Measurements from ENCODE around the gene TFF2. TPM values are rescaled to one million over a fixed set of nuclear protein-coding genes. Genes with fewer than 3 reads are reported as not detected.

Gene TFF2
- polyA plus RNA-seq, 3 donors, result not detected

DNA sequence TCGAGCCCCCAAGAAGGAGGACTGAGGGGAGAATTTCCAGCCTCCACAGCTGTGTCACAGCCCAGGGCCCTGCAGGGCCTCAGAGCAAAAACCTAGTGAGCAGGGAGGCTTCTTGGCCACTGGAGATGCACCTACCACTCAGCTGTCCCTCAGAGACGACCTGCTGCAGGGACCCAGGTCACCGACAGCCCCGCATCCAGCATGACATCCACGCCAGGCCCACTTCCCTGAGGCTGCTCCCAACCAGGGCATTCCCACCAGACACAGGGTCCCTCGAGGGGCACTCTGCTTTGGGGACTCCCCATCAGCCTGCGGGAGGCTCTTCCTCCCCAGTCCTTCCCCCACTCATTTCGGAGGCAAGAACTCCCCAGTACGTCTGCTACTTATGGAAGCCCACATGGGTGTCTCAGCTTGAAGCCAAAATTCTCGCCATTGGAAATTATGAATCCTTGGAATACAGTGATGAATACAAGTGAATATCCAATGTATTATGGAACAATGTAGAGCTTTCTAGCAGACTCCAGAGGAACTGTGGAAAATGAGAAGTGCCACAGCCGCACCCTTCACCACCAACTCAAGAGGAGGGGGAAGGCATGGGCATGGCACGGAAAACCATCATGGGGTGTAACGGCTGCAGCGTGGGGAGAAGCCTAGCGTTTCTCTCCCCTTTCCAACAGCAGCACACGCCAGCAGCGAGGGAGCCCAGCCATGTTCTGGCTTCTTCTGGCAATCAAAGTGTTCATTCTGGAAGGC, 42.5 kb downstream of the TFF2 start:
- peak overlapping the region; percentile 44 for H3K4me2 ChIP-seq (replicated peaks; ENCODE audit: extremely low read depth, low read length, poor library complexity, severe bottlenecking)
- H3K4me1 ChIP-seq (ENCODE audit: control insufficient read depth in 1 of 2, insufficient read depth in 2 of 2, low read length in 2 of 2), result peaks cover 24 to 28% of the 10 kb centered on the region in 2 donors
- intact Hi-C loops (cut with micrococcal nuclease), result loop anchor here in 1 of 2 donors (5.0 to 10.0 kb wide), 2 partner anchors 161 to 216 kb away; no protein-coding TSS in a partner anchor
- H3K9ac ChIP-seq (ENCODE audit: insufficient read depth, low read length, poor library complexity, severe bottlenecking), result no peak overlapping the region
- no peaks in the 10 kb centered on the region for H3K79me2 ChIP-seq (ENCODE audit: insufficient read depth, low read length)
- no peaks in the 10 kb centered on the region for H3K36me3 ChIP-seq (replicated peaks in 1 of 2; ENCODE audit: control insufficient read depth in 1 of 2, insufficient read depth in 2 of 2, low read length in 2 of 2)
- TF ChIP-seq, protein P1, sequence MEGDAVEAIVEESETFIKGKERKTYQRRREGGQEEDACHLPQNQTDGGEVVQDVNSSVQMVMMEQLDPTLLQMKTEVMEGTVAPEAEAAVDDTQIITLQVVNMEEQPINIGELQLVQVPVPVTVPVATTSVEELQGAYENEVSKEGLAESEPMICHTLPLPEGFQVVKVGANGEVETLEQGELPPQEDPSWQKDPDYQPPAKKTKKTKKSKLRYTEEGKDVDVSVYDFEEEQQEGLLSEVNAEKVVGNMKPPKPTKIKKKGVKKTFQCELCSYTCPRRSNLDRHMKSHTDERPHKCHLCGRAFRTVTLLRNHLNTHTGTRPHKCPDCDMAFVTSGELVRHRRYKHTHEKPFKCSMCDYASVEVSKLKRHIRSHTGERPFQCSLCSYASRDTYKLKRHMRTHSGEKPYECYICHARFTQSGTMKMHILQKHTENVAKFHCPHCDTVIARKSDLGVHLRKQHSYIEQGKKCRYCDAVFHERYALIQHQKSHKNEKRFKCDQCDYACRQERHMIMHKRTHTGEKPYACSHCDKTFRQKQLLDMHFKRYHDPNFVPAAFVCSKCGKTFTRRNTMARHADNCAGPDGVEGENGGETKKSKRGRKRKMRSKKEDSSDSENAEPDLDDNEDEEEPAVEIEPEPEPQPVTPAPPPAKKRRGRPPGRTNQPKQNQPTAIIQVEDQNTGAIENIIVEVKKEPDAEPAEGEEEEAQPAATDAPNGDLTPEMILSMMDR (IDR thresholded peaks at IDR 0.05), result no peak
- H3K4me3 ChIP-seq (replicated peaks in 1 of 3; ENCODE audit: low read depth in 2 of 3, low read length in 3 of 3), result no peak overlapping the region
- no peaks in the 10 kb centered on the region for H3K9me3 ChIP-seq (replicated peaks in 1 of 2; ENCODE audit: control insufficient read depth in 1 of 2, insufficient read depth in 1 of 2, low read length in 2 of 2)
- no peak overlapping the region for H3K27ac ChIP-seq (ENCODE audit: low read depth in 1 of 2, low read length in 2 of 2)
- no peaks in the 10 kb centered on the region for H3K27me3 ChIP-seq (ENCODE audit: control insufficient read depth in 2 of 2, insufficient read depth in 2 of 2, low read length in 2 of 2)
- Mint-ChIP-seq H3K9me3 (no peaks in the 10 kb centered on the region), H3K36me3 (no peaks in the 10 kb centered on the region), H3K27me3 (ENCODE audit: low read depth in 3 of 3) (peaks cover 6 to 11% (median 7%) of the 10 kb centered on the region in 3 donors), H3K4me3 (peak overlapping the region in 1 of 2 donors; percentile 59), H3K4me1 (peaks cover 31% of the 10 kb centered on the region), H3K27ac (no peak overlapping the region)
- H4K20me1 ChIP-seq (ENCODE audit: insufficient read depth, low read length), result no peaks in the 10 kb centered on the region
- no peak overlapping the region for H2AFZ ChIP-seq (ENCODE audit: insufficient read depth, low read depth, low read length, poor library complexity, severe bottlenecking)
- 74% methylated on average over 5 of the region's 17 CpGs for WGBS (ENCODE audit: insufficient coverage)
- peak; percentile 28 to 41 (median 39) for DNase-seq

DNA sequence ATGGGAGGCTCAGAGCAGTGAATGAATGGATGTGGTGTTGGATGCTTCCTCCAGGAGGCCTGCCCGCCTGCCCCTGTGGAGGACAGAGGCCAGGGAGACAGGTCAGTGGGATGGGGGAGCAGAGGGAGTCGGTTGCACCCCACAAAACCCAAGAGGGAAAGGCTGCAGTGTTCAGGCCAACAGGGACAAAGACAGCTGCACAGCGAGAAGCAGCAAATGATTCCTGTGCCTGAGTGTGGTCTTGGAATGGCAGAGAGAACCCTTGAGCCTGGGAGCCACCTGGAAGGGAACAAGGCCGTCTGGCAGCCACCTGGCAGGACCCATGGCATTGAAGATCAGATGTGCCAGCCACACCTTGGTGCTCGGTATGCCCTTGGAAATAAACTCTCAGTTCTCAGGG, 43.7 kb downstream of the TFF2 start:
- H3K4me3 Mint-ChIP-seq, result no peak overlapping the region
- peaks cover 31% of the 10 kb centered on the region for H3K4me1 Mint-ChIP-seq
- H3K79me2 ChIP-seq (ENCODE audit: insufficient read depth, low read length), result no peaks in the 10 kb centered on the region
- intact Hi-C loops (cut with micrococcal nuclease), result loop anchor here in 1 of 2 donors (5.0 to 10.0 kb wide), 2 partner anchors 160 to 218 kb away; no protein-coding TSS in a partner anchor
- 69% methylated on average over 3 of the region's 5 CpGs for whole genome bisulfite sequencing (ENCODE audit: insufficient coverage)
- H3K9ac ChIP-seq (ENCODE audit: insufficient read depth, low read length, poor library complexity, severe bottlenecking), result no peak overlapping the region
- H3K36me3 ChIP-seq (replicated peaks in 1 of 2; ENCODE audit: control insufficient read depth in 1 of 2, insufficient read depth in 2 of 2, low read length in 2 of 2), result no peaks in the 10 kb centered on the region
- no peaks in the 10 kb centered on the region for H3K9me3 ChIP-seq (replicated peaks in 1 of 2; ENCODE audit: control insufficient read depth in 1 of 2, insufficient read depth in 1 of 2, low read length in 2 of 2)
- no peak overlapping the region for H3K27ac Mint-ChIP-seq
- no peak overlapping the region for H2AFZ ChIP-seq (ENCODE audit: insufficient read depth, low read depth, low read length, poor library complexity, severe bottlenecking)
- no peak overlapping the region for H3K4me2 ChIP-seq (replicated peaks; ENCODE audit: extremely low read depth, low read length, poor library complexity, severe bottlenecking)
- TF ChIP-seq, protein P1 (IDR thresholded peaks at IDR 0.05), result no peak
- H3K36me3 Mint-ChIP-seq, result no peaks in the 10 kb centered on the region
- no peak overlapping the region for H3K4me3 ChIP-seq (replicated peaks in 1 of 3; ENCODE audit: low read depth in 2 of 3, low read length in 3 of 3)
- H3K27me3 ChIP-seq (ENCODE audit: control insufficient read depth in 2 of 2, insufficient read depth in 2 of 2, low read length in 2 of 2), result no peaks in the 10 kb centered on the region
- no peak overlapping the region for H3K27ac ChIP-seq (ENCODE audit: low read depth in 1 of 2, low read length in 2 of 2)
- H3K4me1 ChIP-seq (ENCODE audit: control insufficient read depth in 1 of 2, insufficient read depth in 2 of 2, low read length in 2 of 2), result peaks cover 24 to 28% of the 10 kb centered on the region in 2 donors
- H4K20me1 ChIP-seq (ENCODE audit: insufficient read depth, low read length), result no peaks in the 10 kb centered on the region
- no peaks in the 10 kb centered on the region for H3K9me3 Mint-ChIP-seq
- no peak for DNase-seq
- peaks cover 5 to 11% (median 6%) of the 10 kb centered on the region in 3 donors for H3K27me3 Mint-ChIP-seq (ENCODE audit: low read depth in 3 of 3)

All from CD14-positive monocyte (primary cell).